ENCODE data around the gene ANKS1A. TPM values are rescaled to one million over a fixed set of nuclear protein-coding genes. Genes with fewer than 3 reads are reported as not detected.

The ANKS1A gene
- total and polyA plus RNA-seq, 2 of the 4 experiments (the other 2 are of a cell fraction), result 7.2 to 7.5 TPM

DNA sequence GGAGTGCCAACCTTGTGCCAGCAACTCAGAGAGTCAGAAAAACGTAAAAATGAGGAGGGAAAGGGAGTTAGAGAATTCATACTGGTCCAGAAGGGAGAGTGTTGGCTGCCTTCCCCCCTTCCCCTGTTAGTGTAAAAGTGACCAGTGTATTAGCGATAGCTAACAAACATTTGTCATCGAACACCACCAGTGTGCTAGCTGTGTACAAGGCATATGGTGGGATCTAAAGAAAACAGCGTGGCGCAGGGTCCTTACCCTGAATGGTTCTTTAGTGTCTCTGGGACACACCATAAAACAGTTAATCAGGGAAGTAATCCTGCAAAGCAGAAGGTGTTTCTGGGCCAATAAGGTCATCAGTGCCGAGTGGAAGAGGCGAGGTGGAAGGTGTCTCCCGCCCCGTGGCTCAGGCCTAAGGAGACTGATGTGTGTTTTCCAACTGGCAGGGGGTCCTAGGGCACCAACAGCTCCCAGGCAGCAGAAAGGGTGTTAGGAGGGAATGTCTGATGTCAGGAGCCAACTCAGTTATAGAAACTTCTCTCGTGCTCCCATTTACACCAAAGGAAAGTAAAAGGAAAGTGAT lies 160.2 kb downstream of the ANKS1A start:
- Histone ChIP-seq H3K9me1 (ENCODE audit: insufficient read depth, low read length) (peaks cover 34% of the 10 kb centered on the region), H2AFZ (replicated peaks; ENCODE audit: low read length, poor library complexity) (peak overlapping the region; percentile 81), H4K20me1 (ENCODE audit: insufficient read depth, low read length) (peaks cover 6% of the 10 kb centered on the region), H3K79me1 (ENCODE audit: low read depth in 1 of 2, low read length in 2 of 2) (peaks cover 3 to 23% of the 10 kb centered on the region in 2 experiments; a peak in 3 of 4 replicates), H2BK20ac (ENCODE audit: low read depth, low read length) (peak overlapping the region; percentile 40), H3K4me3 (ENCODE audit: insufficient read depth, low read depth, low read length) (no peak overlapping the region), H4K5ac (ENCODE audit: low read depth, low read length) (peak overlapping the region; percentile 51), H4K8ac (ENCODE audit: low read depth in 2 of 2, low read length in 2 of 2) (peak overlapping the region in 1 of 2 experiments; percentile 78; a peak in 1 of 4 replicates), H2BK15ac (ENCODE audit: low read depth, low read length) (peak overlapping the region; percentile 36; the same call in 1 of the 3 replicates), H3K4me2 (ENCODE audit: low read depth, low read length) (peak overlapping the region; percentile 58), H2BK120ac (ENCODE audit: low read depth, low read length) (peak overlapping the region; percentile 62), H4K91ac (ENCODE audit: insufficient read depth, low read depth, low read length) (peak overlapping the region; percentile 56; the same call in 1 of the 2 replicates), H3K4me1 (ENCODE audit: control insufficient read depth, insufficient read depth, low read length) (peaks cover 41% of the 10 kb centered on the region), H2AK9ac (replicated peaks; ENCODE audit: low read depth, low read length, poor library complexity) (peak overlapping the region; percentile 38), H3K27me3 (ENCODE audit: control insufficient read depth, insufficient read depth, low read length) (no peaks in the 10 kb centered on the region), H3K14ac (replicated peaks; ENCODE audit: low read depth, low read length) (peak overlapping the region; percentile 46), H3K9ac (ENCODE audit: low read depth, low read length) (no peak overlapping the region), H2BK5ac (ENCODE audit: low read depth, low read length, poor library complexity, severe bottlenecking) (peak overlapping the region; percentile 17), H3K23ac (ENCODE audit: low read depth, low read length) (peak overlapping the region; percentile 37), H2AK5ac (ENCODE audit: low read depth, low read length) (peak overlapping the region; percentile 88), H3K4ac (ENCODE audit: low read depth, low read length) (peak overlapping the region; percentile 73), H3K36me3 (ENCODE audit: control insufficient read depth, insufficient read depth, low read length) (no peaks in the 10 kb centered on the region), H3K27ac (ENCODE audit: insufficient read depth, low read length) (peak overlapping the region; percentile 79; the same call in 1 of the 2 replicates), H3K18ac (ENCODE audit: low read depth, low read length) (peak overlapping the region; percentile 82), H3K56ac (ENCODE audit: extremely low read depth, insufficient read depth, low read length) (no peak overlapping the region; the same call in 1 of the 2 replicates), H3K9me3 (ENCODE audit: control insufficient read depth, insufficient read depth, low read length) (no peaks in the 10 kb centered on the region)
- DNase-seq, result no peak
- ChIA-PET CTCF (no interaction called here), POLR2A (ENCODE audit: unreplicated experiment) (no interaction called here)
- dilution Hi-C loops (cut with HindIII; ENCODE audit: low sequenced_read_pairs, unreplicated experiment) (no loop called here), intact Hi-C loops (cut with micrococcal nuclease) (no loop called here), in situ Hi-C loops (cut with MboI; ENCODE audit: low sequenced_read_pairs) (no loop called here)
- no peak for ATAC-seq (ENCODE audit: low read depth)
- BruUV-seq (replicated peaks), result no TSS peak
- 79% methylated on average over 2 of the region's 10 CpGs; no CpG with 5 or more reads in 1 of the 2 experiments for WGBS, 2 experiments (ENCODE audit: extremely low coverage in 2 of 2, insufficient read length in 1 of 2)
- no peak for TF ChIP-seq SMC3 (IDR thresholded peaks at IDR 0.05; ENCODE audit: low read depth, low read length)
- no peak for TF ChIP-seq MAFK (IDR thresholded peaks at IDR 0.05; ENCODE audit: low read depth, low read length)
- TF ChIP-seq RCOR1 (IDR thresholded peaks at IDR 0.05; ENCODE audit: insufficient replicate concordance, low read length), result no peak
- no peak for TF ChIP-seq NFE2L2 (IDR thresholded peaks at IDR 0.05; ENCODE audit: low read depth, low read length)
- TF ChIP-seq, protein P1, sequence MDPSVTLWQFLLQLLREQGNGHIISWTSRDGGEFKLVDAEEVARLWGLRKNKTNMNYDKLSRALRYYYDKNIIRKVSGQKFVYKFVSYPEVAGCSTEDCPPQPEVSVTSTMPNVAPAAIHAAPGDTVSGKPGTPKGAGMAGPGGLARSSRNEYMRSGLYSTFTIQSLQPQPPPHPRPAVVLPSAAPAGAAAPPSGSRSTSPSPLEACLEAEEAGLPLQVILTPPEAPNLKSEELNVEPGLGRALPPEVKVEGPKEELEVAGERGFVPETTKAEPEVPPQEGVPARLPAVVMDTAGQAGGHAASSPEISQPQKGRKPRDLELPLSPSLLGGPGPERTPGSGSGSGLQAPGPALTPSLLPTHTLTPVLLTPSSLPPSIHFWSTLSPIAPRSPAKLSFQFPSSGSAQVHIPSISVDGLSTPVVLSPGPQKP (IDR thresholded peaks at IDR 0.05; ENCODE audit: borderline replicate concordance, low read depth, low read length), result no peak
- TF ChIP-seq CHD1 (IDR thresholded peaks at IDR 0.05; ENCODE audit: low read depth, low read length), result no peak
- no peak for TF ChIP-seq POLR2A (IDR thresholded peaks at IDR 0.05; ENCODE audit: low read depth, low read length)
- no peak for TF ChIP-seq MXI1 (IDR thresholded peaks at IDR 0.05; ENCODE audit: borderline replicate concordance, low read depth, low read length)
- no peak for TF ChIP-seq MAZ (IDR thresholded peaks at IDR 0.05; ENCODE audit: borderline replicate concordance, low read depth, low read length)
- TF ChIP-seq RAD21 (IDR thresholded peaks at IDR 0.05; ENCODE audit: low read length), result no peak
- TF ChIP-seq FOS (IDR thresholded peaks at IDR 0.05; ENCODE audit: low read depth, low read length), result no peak
- TF ChIP-seq, protein P2, sequence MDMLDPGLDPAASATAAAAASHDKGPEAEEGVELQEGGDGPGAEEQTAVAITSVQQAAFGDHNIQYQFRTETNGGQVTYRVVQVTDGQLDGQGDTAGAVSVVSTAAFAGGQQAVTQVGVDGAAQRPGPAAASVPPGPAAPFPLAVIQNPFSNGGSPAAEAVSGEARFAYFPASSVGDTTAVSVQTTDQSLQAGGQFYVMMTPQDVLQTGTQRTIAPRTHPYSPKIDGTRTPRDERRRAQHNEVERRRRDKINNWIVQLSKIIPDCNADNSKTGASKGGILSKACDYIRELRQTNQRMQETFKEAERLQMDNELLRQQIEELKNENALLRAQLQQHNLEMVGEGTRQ (IDR thresholded peaks at IDR 0.05; ENCODE audit: low read depth, low read length), result no peak
- TF ChIP-seq CEBPB (IDR thresholded peaks at IDR 0.05; ENCODE audit: low read depth, low read length), result no peak

Measured in IMR-90 (cell line).